Measurements from ENCODE around the gene MAPK10.
A peak's percentile ranks its signal among the peaks of the same experiment; 100 is the strongest.

MAPK10 gene

GRCh38 chr4:86367577-86367976 is 7.7 kb upstream of the MAPK10 start:
- H3K4me3 ChIP-seq (ENCODE audit: low read depth, low read length), result no peak overlapping the region
- DNase-seq (ENCODE audit: low read depth), result peak; percentile 35
- no peak for TF ChIP-seq CTCF (conservative IDR thresholded peaks at IDR 0.05; ENCODE audit: low read depth, low read length)

- H3K4me3 ChIP-seq (ENCODE audit: low read depth, low read length), result no peak overlapping the region
- no peak for DNase-seq (ENCODE audit: low read depth)
- TF ChIP-seq CTCF (conservative IDR thresholded peaks at IDR 0.05; ENCODE audit: low read depth, low read length), result no peak
Measured at GRCh38 chr4:86366920-86367319, 7.1 kb upstream of the MAPK10 start.

- DNase-seq (ENCODE audit: low read depth), result no peak
- TF ChIP-seq CTCF (conservative IDR thresholded peaks at IDR 0.05; ENCODE audit: low read depth, low read length), result no peak
- H3K4me3 ChIP-seq (ENCODE audit: low read depth, low read length), result no peak overlapping the region
Measured at GRCh38 chr4:86362510-86362909, 2.7 kb upstream of the MAPK10 start.

GRCh38 chr4:86358257-86358656 is 1.6 kb downstream of the MAPK10 start:
- no peak for TF ChIP-seq CTCF (conservative IDR thresholded peaks at IDR 0.05; ENCODE audit: low read depth, low read length)
- DNase-seq (ENCODE audit: low read depth), result peak; percentile 65
- H3K4me3 ChIP-seq (ENCODE audit: low read depth, low read length), result no peak overlapping the region

- no peak for TF ChIP-seq CTCF (conservative IDR thresholded peaks at IDR 0.05; ENCODE audit: low read depth, low read length)
- no peak overlapping the region for H3K4me3 ChIP-seq (ENCODE audit: low read depth, low read length)
Measured at GRCh38 chr4:86357608-86358007, 2.2 kb downstream of the MAPK10 start.

GRCh38 chr4:86356425-86357210 is 3.2 kb downstream of the MAPK10 start:
- no peak overlapping the region for H3K4me3 ChIP-seq (ENCODE audit: low read depth, low read length)
- no peak for TF ChIP-seq CTCF (conservative IDR thresholded peaks at IDR 0.05; ENCODE audit: low read depth, low read length)
- no peak for DNase-seq (ENCODE audit: low read depth)

More at GRCh38 chr4:86357608-86358007, 2.2 kb downstream of the MAPK10 start:
- peak; percentile 9 for DNase-seq (ENCODE audit: low read depth)

GRCh38 chr4:86354390-86354789 is 5.5 kb downstream of the MAPK10 start:
- no peak for TF ChIP-seq CTCF (conservative IDR thresholded peaks at IDR 0.05; ENCODE audit: low read depth, low read length)
- no peak overlapping the region for H3K4me3 ChIP-seq (ENCODE audit: low read depth, low read length)
- DNase-seq (ENCODE audit: low read depth), result no peak

Data from choroid plexus epithelial cell (primary cell).